Immature natural killer cell (primary cell): Measurements from ENCODE around the gene CDH12. TPM values are rescaled to one million over a fixed set of nuclear protein-coding genes. Genes with fewer than 3 reads are reported as not detected.

Source experiments
- DNase-seq, 3 donors: peaks; one replicate each; pipeline ENCODE4 v3.0.0; 2022; ENCODE audit warnings: mixed read lengths in 1 of 3
- H3K27ac Mint-ChIP-seq, 6 donors: one replicate each; pipeline ENCODE4 v1.8.0; 2020; ENCODE audit warnings: mixed read lengths in 6 of 6, mild to moderate bottlenecking in 5 of 6, inconsistent platforms in 4 of 6, moderate library complexity in 3 of 6
- H3K27me3 Mint-ChIP-seq, 3 donors: one replicate each; pipeline ENCODE4 v1.8.0; 2020 to 2021; ENCODE audit warnings: low read depth in 3 of 3, mild to moderate bottlenecking in 3 of 3, mixed read lengths in 3 of 3, moderate library complexity in 3 of 3, inconsistent platforms in 1 of 3
- H3K36me3 Mint-ChIP-seq, 3 donors: one replicate each; pipeline ENCODE4 v1.8.0; 2020; ENCODE audit warnings: mixed read lengths in 3 of 3, inconsistent platforms in 2 of 3, mild to moderate bottlenecking in 2 of 3
- H3K4me1 Mint-ChIP-seq, 2 donors: one replicate each; pipeline ENCODE4 v1.8.0; 2020; ENCODE audit warnings: inconsistent platforms in 2 of 2, mild to moderate bottlenecking in 2 of 2, mixed read lengths in 2 of 2, moderate library complexity in 1 of 2
- H3K4me3 Mint-ChIP-seq, 5 donors: one replicate each; pipeline ENCODE4 v1.8.0; 2020; ENCODE audit warnings: mild to moderate bottlenecking in 5 of 5, mixed read lengths in 5 of 5, inconsistent platforms in 3 of 5, moderate library complexity in 3 of 5
- H3K9me3 Mint-ChIP-seq, 6 donors: one replicate each; pipeline ENCODE4 v1.8.0; 2020; ENCODE audit warnings: mild to moderate bottlenecking in 6 of 6, mixed read lengths in 6 of 6, inconsistent platforms in 4 of 6, moderate library complexity in 3 of 6
- polyA plus RNA-seq, 3 donors: library from polyadenylated mRNA; unstranded; fragments of 300-500 nt; fragmentation: Illumina TruSeq; gene quantifications; one replicate each; pipeline ENCODE4 v1.2.3, GENCODE V29; 2021

The CDH12 gene
- polyA plus RNA-seq, 3 donors from 2014 or later, result not detected

GRCh38 chr5:21831145-21831787, 1021.9 kb downstream of the CDH12 start:
- no peak overlapping the region for H3K4me3 Mint-ChIP-seq

GRCh38 chr5:21826884-21827283, 1026.3 kb downstream of the CDH12 start:
- Mint-ChIP-seq H3K27ac (no peak overlapping the region), H3K36me3 (no peaks in the 10 kb centered on the region), H3K4me3 (no peak overlapping the region), H3K27me3 (no peaks in the 10 kb centered on the region), H3K4me1 (no peaks in the 10 kb centered on the region), H3K9me3 (peaks cover 10 to 46% (median 18%) of the 10 kb centered on the region in 6 donors)
- no peak for DNase-seq

More at GRCh38 chr5:21831145-21831787, 1021.9 kb downstream of the CDH12 start:
- no peaks in the 10 kb centered on the region for H3K36me3 Mint-ChIP-seq
- H3K4me1 Mint-ChIP-seq, result no peaks in the 10 kb centered on the region
- no peak overlapping the region for H3K27ac Mint-ChIP-seq
- no peak for DNase-seq
- no peaks in the 10 kb centered on the region for H3K27me3 Mint-ChIP-seq
- peaks cover 4 to 19% (median 10%) of the 10 kb centered on the region in 6 donors for H3K9me3 Mint-ChIP-seq

GRCh38 chr5:21823588-21823987, 1029.6 kb downstream of the CDH12 start:
- Mint-ChIP-seq H3K36me3 (no peaks in the 10 kb centered on the region), H3K27ac (no peak overlapping the region), H3K9me3 (peaks cover 7 to 41% (median 16%) of the 10 kb centered on the region in 6 donors), H3K4me3 (no peak overlapping the region), H3K27me3 (peaks cover 0 to 4% (median 0%) of the 10 kb centered on the region in 3 donors), H3K4me1 (no peaks in the 10 kb centered on the region)
- no peak for DNase-seq

- no peak for DNase-seq
- Mint-ChIP-seq H3K9me3 (peaks cover 6 to 41% (median 13%) of the 10 kb centered on the region in 6 donors), H3K4me1 (no peaks in the 10 kb centered on the region), H3K36me3 (no peaks in the 10 kb centered on the region), H3K4me3 (no peak overlapping the region), H3K27ac (no peak overlapping the region), H3K27me3 (peaks cover 0 to 4% (median 0%) of the 10 kb centered on the region in 3 donors)
Observed at GRCh38 chr5:21823076-21823574, 1030.0 kb downstream of the CDH12 start.

- no peak overlapping the region for H3K27ac Mint-ChIP-seq
- no peak for DNase-seq
- H3K4me3 Mint-ChIP-seq, result no peak overlapping the region
- no peaks in the 10 kb centered on the region for H3K4me1 Mint-ChIP-seq
- H3K9me3 Mint-ChIP-seq, result peaks cover 4 to 44% (median 14%) of the 10 kb centered on the region in 6 donors
- H3K36me3 Mint-ChIP-seq, result no peaks in the 10 kb centered on the region
- peaks cover 0 to 4% (median 0%) of the 10 kb centered on the region in 3 donors for H3K27me3 Mint-ChIP-seq
Observed at GRCh38 chr5:21820527-21820926, 1032.6 kb downstream of the CDH12 start.

- no peaks in the 10 kb centered on the region for H3K4me1 Mint-ChIP-seq
Observed at GRCh38 chr5:21818370-21818720, 1034.8 kb downstream of the CDH12 start.

GRCh38 chr5:21817668-21818369, 1035.3 kb downstream of the CDH12 start:
- H3K36me3 Mint-ChIP-seq, result no peaks in the 10 kb centered on the region
- H3K27me3 Mint-ChIP-seq, result peaks cover 0 to 4% (median 3%) of the 10 kb centered on the region in 3 donors
- no peak for DNase-seq
- H3K4me3 Mint-ChIP-seq, result no peak overlapping the region
- H3K27ac Mint-ChIP-seq, result no peak overlapping the region
- no peaks in the 10 kb centered on the region for H3K4me1 Mint-ChIP-seq
- peaks cover 4 to 36% (median 13%) of the 10 kb centered on the region in 6 donors for H3K9me3 Mint-ChIP-seq

More at GRCh38 chr5:21818370-21818720, 1034.8 kb downstream of the CDH12 start:
- no peak for DNase-seq
- Mint-ChIP-seq H3K27me3 (peaks cover 0 to 4% (median 3%) of the 10 kb centered on the region in 3 donors), H3K9me3 (peaks cover 4 to 39% (median 14%) of the 10 kb centered on the region in 6 donors), H3K4me3 (no peak overlapping the region), H3K27ac (no peak overlapping the region), H3K36me3 (no peaks in the 10 kb centered on the region)

- Mint-ChIP-seq H3K9me3 (peaks cover 4 to 43% (median 14%) of the 10 kb centered on the region in 6 donors), H3K27me3 (peaks cover 0 to 8% (median 0%) of the 10 kb centered on the region in 3 donors), H3K27ac (no peak overlapping the region), H3K4me1 (no peaks in the 10 kb centered on the region), H3K36me3 (no peaks in the 10 kb centered on the region), H3K4me3 (no peak overlapping the region)
- no peak for DNase-seq
Observed at GRCh38 chr5:21810737-21811316, 1042.3 kb downstream of the CDH12 start.

GRCh38 chr5:21809611-21810010, 1043.5 kb downstream of the CDH12 start:
- H3K4me3 Mint-ChIP-seq, result no peak overlapping the region
- DNase-seq, result no peak
- H3K27ac Mint-ChIP-seq, result no peak overlapping the region
- H3K27me3 Mint-ChIP-seq, result peaks cover 0 to 8% (median 0%) of the 10 kb centered on the region in 3 donors
- no peaks in the 10 kb centered on the region for H3K36me3 Mint-ChIP-seq
- H3K4me1 Mint-ChIP-seq, result no peaks in the 10 kb centered on the region
- H3K9me3 Mint-ChIP-seq, result peaks cover 4 to 37% (median 15%) of the 10 kb centered on the region in 6 donors

GRCh38 chr5:21807953-21808352, 1045.2 kb downstream of the CDH12 start:
- no peak for DNase-seq

GRCh38 chr5:21806943-21807342, 1046.2 kb downstream of the CDH12 start:
- Mint-ChIP-seq H3K27ac (no peak overlapping the region), H3K27me3 (peaks cover 0 to 4% (median 0%) of the 10 kb centered on the region in 3 donors), H3K36me3 (no peaks in the 10 kb centered on the region), H3K4me3 (no peak overlapping the region), H3K9me3 (peaks cover 3 to 35% (median 12%) of the 10 kb centered on the region in 6 donors), H3K4me1 (no peaks in the 10 kb centered on the region)
- no peak for DNase-seq

More at GRCh38 chr5:21807953-21808352, 1045.2 kb downstream of the CDH12 start:
- Mint-ChIP-seq H3K27me3 (peaks cover 0 to 4% (median 0%) of the 10 kb centered on the region in 3 donors), H3K4me1 (no peaks in the 10 kb centered on the region), H3K27ac (no peak overlapping the region), H3K4me3 (no peak overlapping the region), H3K36me3 (no peaks in the 10 kb centered on the region), H3K9me3 (peaks cover 3 to 32% (median 12%) of the 10 kb centered on the region in 6 donors)

- Mint-ChIP-seq H3K36me3 (no peaks in the 10 kb centered on the region), H3K9me3 (peaks cover 3 to 41% (median 12%) of the 10 kb centered on the region in 6 donors), H3K27me3 (peaks cover 0 to 4% (median 0%) of the 10 kb centered on the region in 3 donors), H3K4me1 (no peaks in the 10 kb centered on the region), H3K4me3 (no peak overlapping the region), H3K27ac (no peak overlapping the region)
- DNase-seq, result no peak
Observed at GRCh38 chr5:21806271-21806670, 1046.9 kb downstream of the CDH12 start.

- no peaks in the 10 kb centered on the region for H3K4me1 Mint-ChIP-seq
- H3K4me3 Mint-ChIP-seq, result no peak overlapping the region
- H3K36me3 Mint-ChIP-seq, result no peaks in the 10 kb centered on the region
- H3K9me3 Mint-ChIP-seq, result peaks cover 0 to 41% (median 9%) of the 10 kb centered on the region in 6 donors
- no peak for DNase-seq
- H3K27me3 Mint-ChIP-seq, result no peaks in the 10 kb centered on the region
- no peak overlapping the region for H3K27ac Mint-ChIP-seq
Observed at GRCh38 chr5:21802869-21803490, 1050.2 kb downstream of the CDH12 start.
